A549 treated with GW870086 at 1 μM for 4 hours (cell line): Measurements from ENCODE around the gene DDX27. TPM values are rescaled to one million over a fixed set of nuclear protein-coding genes. Genes with fewer than 3 reads are reported as not detected.

ENCODE experiments used
- total RNA-seq: library from RNA; stranded (reverse); fragments of 200-300 nt; extraction: Qiagen RNA extraction; gene quantifications from 5 replicates; pipeline ENCODE4 v1.2.3, GENCODE V29; 2022; ENCODE audit warnings: low read depth

Gene DDX27
- total RNA-seq, result 58.3 to 61.2 TPM (median 60.3 TPM) in 5 replicates

GRCh38 chr20:49219091-49219923 is at the start of gene DDX27:
DDX27 (plus strand) TSS chr20:49219416; CDS start chr20:49219449, 33 bp downstream.

GRCh38 chr20:49187851-49188641 is 31.2 kb upstream of the DDX27 start, which contains the start of gene STAU1:
STAU1 (minus strand) TSS chr20:49188334; CDS start chr20:49166201, 22,133 bp downstream.

GRCh38 chr20:49278036-49278817 is 59.0 kb downstream of the DDX27 start, which contains the start of gene ZNFX1:
ZNFX1 (minus strand) TSS chr20:49278057; CDS start chr20:49275839, 2,218 bp downstream.

Other genes starting within 250 kb of the DDX27 start
- gene CSE1L, start 173.1 kb upstream of the DDX27 start, total RNA-seq, result 85.1 to 106 TPM (median 92.0 TPM) in 5 replicates
- 52.9 to 63.6 TPM (median 58.4 TPM) in 5 replicates for gene STAU1, start 31.1 kb upstream of the DDX27 start, total RNA-seq
- gene ZNFX1, start 58.6 kb downstream of the DDX27 start, total RNA-seq, result 21.1 to 25.1 TPM (median 23.2 TPM) in 5 replicates